GM12878 (cell line): ENCODE data around the gene C10orf67.

Experiments used
- FOS ChIP-seq: IDR thresholded peaks from 3 replicates; pipeline ENCODE4 v1.6.1; 2011; ENCODE audit warnings: borderline replicate concordance; ENCODE audit not compliant: insufficient read length; ENCODE audit errors: extremely low read depth
- FOXK2 ChIP-seq: fragments of 450-650 bp; IDR thresholded peaks from 2 replicates; pipeline ENCODE4 v1.6.1; 2017; ENCODE audit warnings: mild to moderate bottlenecking, moderate library complexity
- POLR2A ChIP-seq: IDR thresholded peaks from 2 replicates; pipeline ENCODE4 v1.6.1; 2011; ENCODE audit warnings: low read depth, mild to moderate bottlenecking, low read length
- RAD21 ChIP-seq: IDR thresholded peaks from 2 replicates; pipeline ENCODE4 v1.6.1; 2011; ENCODE audit warnings: mild to moderate bottlenecking, low read depth, low read length, moderate library complexity; ENCODE audit not compliant: insufficient read depth
- RBBP5 ChIP-seq: fragments of 200-600 bp; sonication (generic); conservative IDR thresholded peaks from 2 replicates; pipeline ENCODE4 v1.6.1; 2016
- SMC3 ChIP-seq: IDR thresholded peaks from 2 replicates; pipeline ENCODE4 v1.6.1; 2011; ENCODE audit warnings: low read length, improper control_type of control experiment, borderline replicate concordance
- TCF3 ChIP-seq: IDR thresholded peaks from 2 replicates; pipeline ENCODE4 v1.6.1; 2012; ENCODE audit warnings: low read depth, mild to moderate bottlenecking, low read length, borderline replicate concordance; ENCODE audit not compliant: insufficient read depth
- ZNF274 ChIP-seq: IDR thresholded peaks from one replicate; pipeline ENCODE4 v1.8.0; 2011; ENCODE audit not compliant: insufficient read length, insufficient read depth
- TF ChIP-seq, protein P1 (sequence below), 3 experiments: IDR thresholded peaks in 2 of 3; conservative IDR thresholded peaks in 1 of 3; 2 replicates each; pipeline ENCODE4 v1.5.1; 2011; ENCODE audit warnings: low read depth in 3 of 3, low read length in 3 of 3, mild to moderate bottlenecking in 3 of 3, control low read depth in 2 of 3, moderate library complexity in 2 of 3, inconsistent platforms in 1 of 3, mixed read lengths in 1 of 3; ENCODE audit not compliant: control insufficient read depth in 2 of 3, insufficient read depth in 1 of 3; ENCODE audit errors: extremely low read depth in 1 of 3
- TF ChIP-seq, protein P2 (sequence below): IDR thresholded peaks from 2 replicates; pipeline ENCODE4 v1.6.1; 2011; ENCODE audit warnings: low read depth, low read length, improper control_type of control experiment, borderline replicate concordance
- TF ChIP-seq, protein P3 (sequence below): IDR thresholded peaks from 2 replicates; pipeline ENCODE4 v1.6.1; 2012; ENCODE audit warnings: mild to moderate bottlenecking, low read depth, low read length
- TF ChIP-seq, protein P4 (sequence below): IDR thresholded peaks from 2 replicates; pipeline ENCODE4 v1.6.1; 2011; ENCODE audit warnings: mild to moderate bottlenecking, low read depth, low read length, moderate library complexity; ENCODE audit not compliant: insufficient replicate concordance

DNA sequence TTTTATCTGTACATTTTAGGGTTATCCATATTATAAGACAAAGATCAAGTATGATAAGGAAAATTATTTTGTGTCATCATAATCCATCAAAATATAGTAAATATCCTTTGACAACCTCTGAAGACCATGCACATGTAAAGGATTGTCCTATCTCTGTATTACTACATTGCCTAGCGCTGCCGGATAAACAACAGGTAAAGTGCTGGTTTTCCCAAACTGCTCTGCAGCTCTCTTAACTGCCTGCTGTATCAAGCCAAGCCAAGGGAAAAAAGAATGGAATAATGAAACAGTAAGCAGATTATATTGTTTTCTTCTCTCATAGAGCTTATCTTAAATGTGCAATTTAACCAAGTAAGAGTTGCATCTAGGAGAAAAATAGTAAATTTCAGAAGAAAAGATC, 81.7 kb downstream of the C10orf67 start:
- TF ChIP-seq RBBP5 (no peak), ZNF274 (no peak), TCF3 (no peak), FOS (no peak), FOXK2 (no peak), SMC3 (no peak), RAD21 (no peak), POLR2A (no peak)
- TF ChIP-seq, protein P1, sequence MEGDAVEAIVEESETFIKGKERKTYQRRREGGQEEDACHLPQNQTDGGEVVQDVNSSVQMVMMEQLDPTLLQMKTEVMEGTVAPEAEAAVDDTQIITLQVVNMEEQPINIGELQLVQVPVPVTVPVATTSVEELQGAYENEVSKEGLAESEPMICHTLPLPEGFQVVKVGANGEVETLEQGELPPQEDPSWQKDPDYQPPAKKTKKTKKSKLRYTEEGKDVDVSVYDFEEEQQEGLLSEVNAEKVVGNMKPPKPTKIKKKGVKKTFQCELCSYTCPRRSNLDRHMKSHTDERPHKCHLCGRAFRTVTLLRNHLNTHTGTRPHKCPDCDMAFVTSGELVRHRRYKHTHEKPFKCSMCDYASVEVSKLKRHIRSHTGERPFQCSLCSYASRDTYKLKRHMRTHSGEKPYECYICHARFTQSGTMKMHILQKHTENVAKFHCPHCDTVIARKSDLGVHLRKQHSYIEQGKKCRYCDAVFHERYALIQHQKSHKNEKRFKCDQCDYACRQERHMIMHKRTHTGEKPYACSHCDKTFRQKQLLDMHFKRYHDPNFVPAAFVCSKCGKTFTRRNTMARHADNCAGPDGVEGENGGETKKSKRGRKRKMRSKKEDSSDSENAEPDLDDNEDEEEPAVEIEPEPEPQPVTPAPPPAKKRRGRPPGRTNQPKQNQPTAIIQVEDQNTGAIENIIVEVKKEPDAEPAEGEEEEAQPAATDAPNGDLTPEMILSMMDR (IDR thresholded peaks at IDR 0.05 in 2 of 3, conservative IDR thresholded peaks at IDR 0.05 in 1 of 3; ENCODE audit: control insufficient read depth in 2 of 3, extremely low read depth in 1 of 3, insufficient read depth in 1 of 3, low read depth in 3 of 3, low read length in 3 of 3), result no peak
- TF ChIP-seq, protein P2, sequence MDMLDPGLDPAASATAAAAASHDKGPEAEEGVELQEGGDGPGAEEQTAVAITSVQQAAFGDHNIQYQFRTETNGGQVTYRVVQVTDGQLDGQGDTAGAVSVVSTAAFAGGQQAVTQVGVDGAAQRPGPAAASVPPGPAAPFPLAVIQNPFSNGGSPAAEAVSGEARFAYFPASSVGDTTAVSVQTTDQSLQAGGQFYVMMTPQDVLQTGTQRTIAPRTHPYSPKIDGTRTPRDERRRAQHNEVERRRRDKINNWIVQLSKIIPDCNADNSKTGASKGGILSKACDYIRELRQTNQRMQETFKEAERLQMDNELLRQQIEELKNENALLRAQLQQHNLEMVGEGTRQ, result no peak
- TF ChIP-seq, protein P3, sequence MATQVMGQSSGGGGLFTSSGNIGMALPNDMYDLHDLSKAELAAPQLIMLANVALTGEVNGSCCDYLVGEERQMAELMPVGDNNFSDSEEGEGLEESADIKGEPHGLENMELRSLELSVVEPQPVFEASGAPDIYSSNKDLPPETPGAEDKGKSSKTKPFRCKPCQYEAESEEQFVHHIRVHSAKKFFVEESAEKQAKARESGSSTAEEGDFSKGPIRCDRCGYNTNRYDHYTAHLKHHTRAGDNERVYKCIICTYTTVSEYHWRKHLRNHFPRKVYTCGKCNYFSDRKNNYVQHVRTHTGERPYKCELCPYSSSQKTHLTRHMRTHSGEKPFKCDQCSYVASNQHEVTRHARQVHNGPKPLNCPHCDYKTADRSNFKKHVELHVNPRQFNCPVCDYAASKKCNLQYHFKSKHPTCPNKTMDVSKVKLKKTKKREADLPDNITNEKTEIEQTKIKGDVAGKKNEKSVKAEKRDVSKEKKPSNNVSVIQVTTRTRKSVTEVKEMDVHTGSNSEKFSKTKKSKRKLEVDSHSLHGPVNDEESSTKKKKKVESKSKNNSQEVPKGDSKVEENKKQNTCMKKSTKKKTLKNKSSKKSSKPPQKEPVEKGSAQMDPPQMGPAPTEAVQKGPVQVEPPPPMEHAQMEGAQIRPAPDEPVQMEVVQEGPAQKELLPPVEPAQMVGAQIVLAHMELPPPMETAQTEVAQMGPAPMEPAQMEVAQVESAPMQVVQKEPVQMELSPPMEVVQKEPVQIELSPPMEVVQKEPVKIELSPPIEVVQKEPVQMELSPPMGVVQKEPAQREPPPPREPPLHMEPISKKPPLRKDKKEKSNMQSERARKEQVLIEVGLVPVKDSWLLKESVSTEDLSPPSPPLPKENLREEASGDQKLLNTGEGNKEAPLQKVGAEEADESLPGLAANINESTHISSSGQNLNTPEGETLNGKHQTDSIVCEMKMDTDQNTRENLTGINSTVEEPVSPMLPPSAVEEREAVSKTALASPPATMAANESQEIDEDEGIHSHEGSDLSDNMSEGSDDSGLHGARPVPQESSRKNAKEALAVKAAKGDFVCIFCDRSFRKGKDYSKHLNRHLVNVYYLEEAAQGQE, result no peak
- TF ChIP-seq, protein P4, sequence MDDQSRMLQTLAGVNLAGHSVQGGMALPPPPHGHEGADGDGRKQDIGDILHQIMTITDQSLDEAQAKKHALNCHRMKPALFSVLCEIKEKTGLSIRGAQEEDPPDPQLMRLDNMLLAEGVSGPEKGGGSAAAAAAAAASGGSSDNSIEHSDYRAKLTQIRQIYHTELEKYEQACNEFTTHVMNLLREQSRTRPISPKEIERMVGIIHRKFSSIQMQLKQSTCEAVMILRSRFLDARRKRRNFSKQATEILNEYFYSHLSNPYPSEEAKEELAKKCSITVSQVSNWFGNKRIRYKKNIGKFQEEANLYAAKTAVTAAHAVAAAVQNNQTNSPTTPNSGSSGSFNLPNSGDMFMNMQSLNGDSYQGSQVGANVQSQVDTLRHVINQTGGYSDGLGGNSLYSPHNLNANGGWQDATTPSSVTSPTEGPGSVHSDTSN, result no peak
